HepG2 (cell line): ENCODE results near the gene IKZF3. TPM values are rescaled to one million over a fixed set of nuclear protein-coding genes. Genes with fewer than 3 reads are reported as not detected.

Experiments used
- CBFB ChIP-seq: sonication (generic); formaldehyde crosslinking; IDR thresholded peaks from 2 replicates; pipeline ENCODE4 v1.4.0; 2020; ENCODE audit warnings: missing genetic modification reagents
- CCDC6 ChIP-seq: sonication (generic); formaldehyde crosslinking; IDR thresholded peaks from 2 replicates; pipeline ENCODE4 v1.8.1; 2022; ENCODE audit warnings: mild to moderate bottlenecking, missing genetic modification reagents, moderate library complexity
- CHCHD3 ChIP-seq: sonication (generic); formaldehyde crosslinking; IDR thresholded peaks from 2 replicates; pipeline ENCODE4 v1.8.0; 2022; ENCODE audit warnings: mild to moderate bottlenecking, missing genetic modification reagents, moderate library complexity
- HOXA9 ChIP-seq: sonication (generic); formaldehyde crosslinking; IDR thresholded peaks from 2 replicates; pipeline ENCODE4 v1.8.1; 2022; ENCODE audit warnings: missing genetic modification reagents, mild to moderate bottlenecking, moderate library complexity, borderline replicate concordance
- SAFB2 ChIP-seq: sonication (generic); formaldehyde crosslinking; IDR thresholded peaks from 2 replicates; pipeline ENCODE4 v1.5.1; 2020; ENCODE audit warnings: missing genetic modification reagents, low read depth, mild to moderate bottlenecking, borderline replicate concordance
- SRF ChIP-seq: IDR thresholded peaks from 2 replicates; pipeline ENCODE4 v1.6.1; 2011; ENCODE audit warnings: mild to moderate bottlenecking, low read depth, low read length, moderate library complexity
- SSRP1 ChIP-seq: IDR thresholded peaks from 2 replicates; pipeline ENCODE4 v1.6.1; 2016; ENCODE audit warnings: control low read depth
- SYNCRIP ChIP-seq: fragments of 200-400 bp; formaldehyde crosslinking; IDR thresholded peaks from 2 replicates; pipeline ENCODE4 v1.6.1; 2018; ENCODE audit warnings: mild to moderate bottlenecking, low read depth, low read length; ENCODE audit not compliant: insufficient read depth
- TCF12 ChIP-seq, 2 experiments: fragments of 450-650 bp in 1 of 2; sonication (generic) in 1 of 2; formaldehyde crosslinking in 1 of 2; IDR thresholded peaks; 2 replicates each; pipeline versions ENCODE4 v1.6.1 to v1.8.0; 2017 to 2022; ENCODE audit warnings: antibody characterized with exemption in 1 of 2, mild to moderate bottlenecking in 1 of 2, missing genetic modification reagents in 1 of 2, moderate library complexity in 1 of 2
- THAP11 ChIP-seq: IDR thresholded peaks from 2 replicates; pipeline ENCODE4 v1.6.1; 2016; ENCODE audit warnings: missing biosample characterization, missing genetic modification reagents
- TP53 ChIP-seq: sonication (generic); formaldehyde crosslinking; conservative IDR thresholded peaks from 2 replicates; pipeline ENCODE4 v1.4.0; 2020; ENCODE audit warnings: missing genetic modification reagents
- YY1 ChIP-seq: IDR thresholded peaks from 2 replicates; pipeline ENCODE4 v1.6.1; 2011; ENCODE audit warnings: low read length, low read depth, moderate library complexity, mild to moderate bottlenecking; ENCODE audit not compliant: insufficient read depth, insufficient replicate concordance
- ZBTB10 ChIP-seq: sonication (generic); formaldehyde crosslinking; IDR thresholded peaks from 2 replicates; pipeline ENCODE4 v1.4.0; 2020; ENCODE audit warnings: missing genetic modification reagents, borderline replicate concordance
- ZGPAT ChIP-seq: IDR thresholded peaks from 2 replicates; pipeline ENCODE4 v1.6.1; 2016; ENCODE audit warnings: mild to moderate bottlenecking
- ZNF276 ChIP-seq: sonication (generic); formaldehyde crosslinking; IDR thresholded peaks from 2 replicates; pipeline ENCODE4 v1.4.0; 2020; ENCODE audit warnings: mild to moderate bottlenecking, low read depth, missing genetic modification reagents
- ZNF570 ChIP-seq: sonication (generic); formaldehyde crosslinking; IDR thresholded peaks from 2 replicates; pipeline ENCODE4 v1.4.0; 2020; ENCODE audit warnings: mild to moderate bottlenecking, missing genetic modification reagents, borderline replicate concordance
- ZNF644 ChIP-seq: IDR thresholded peaks from 2 replicates; pipeline ENCODE4 v1.6.1; 2016; ENCODE audit warnings: low read depth
- ZNF772 ChIP-seq: sonication (generic); formaldehyde crosslinking; IDR thresholded peaks from 2 replicates; pipeline ENCODE4 v1.5.0; 2020; ENCODE audit warnings: mild to moderate bottlenecking, missing genetic modification reagents
- polyA plus RNA-seq, 8 experiments: library from polyadenylated mRNA; depleted of rRNA in 3 of 8; stranded (reverse) in 7 of 8; unstranded in 1 of 8; fragments of >200 nt; fragmentation: Illumina TruSeq in 4 of 8; extraction: Trizol in 4 of 8; gene quantifications; 2 replicates each; pipeline versions ENCODE4 v1.2.1 to v1.2.3, GENCODE V29; 2011 to 2016; ENCODE audit warnings: low read depth in 4 of 8, missing spikeins in 1 of 8, mixed read lengths in 1 of 8; ENCODE audit not compliant: insufficient read depth in 1 of 8
- total RNA-seq, 5 experiments: library from RNA; depleted of rRNA; stranded (reverse); fragments of >200 nt; fragmentation: Illumina TruSeq; extraction: Trizol; gene quantifications; 2 replicates each; pipeline ENCODE4 v1.2.3, GENCODE V29; 2016; ENCODE audit warnings: low read depth in 1 of 5
- TF ChIP-seq, protein P1 (sequence below): fragments of 450-650 bp; IDR thresholded peaks from 2 replicates; pipeline ENCODE4 v1.6.1; 2017; ENCODE audit warnings: mild to moderate bottlenecking

The IKZF3 gene
- total and polyA plus RNA-seq, 2 of the 13 experiments (the other 11 are each of a cell fraction or from before 2014, with no cell fraction given), result not detected

DNA sequence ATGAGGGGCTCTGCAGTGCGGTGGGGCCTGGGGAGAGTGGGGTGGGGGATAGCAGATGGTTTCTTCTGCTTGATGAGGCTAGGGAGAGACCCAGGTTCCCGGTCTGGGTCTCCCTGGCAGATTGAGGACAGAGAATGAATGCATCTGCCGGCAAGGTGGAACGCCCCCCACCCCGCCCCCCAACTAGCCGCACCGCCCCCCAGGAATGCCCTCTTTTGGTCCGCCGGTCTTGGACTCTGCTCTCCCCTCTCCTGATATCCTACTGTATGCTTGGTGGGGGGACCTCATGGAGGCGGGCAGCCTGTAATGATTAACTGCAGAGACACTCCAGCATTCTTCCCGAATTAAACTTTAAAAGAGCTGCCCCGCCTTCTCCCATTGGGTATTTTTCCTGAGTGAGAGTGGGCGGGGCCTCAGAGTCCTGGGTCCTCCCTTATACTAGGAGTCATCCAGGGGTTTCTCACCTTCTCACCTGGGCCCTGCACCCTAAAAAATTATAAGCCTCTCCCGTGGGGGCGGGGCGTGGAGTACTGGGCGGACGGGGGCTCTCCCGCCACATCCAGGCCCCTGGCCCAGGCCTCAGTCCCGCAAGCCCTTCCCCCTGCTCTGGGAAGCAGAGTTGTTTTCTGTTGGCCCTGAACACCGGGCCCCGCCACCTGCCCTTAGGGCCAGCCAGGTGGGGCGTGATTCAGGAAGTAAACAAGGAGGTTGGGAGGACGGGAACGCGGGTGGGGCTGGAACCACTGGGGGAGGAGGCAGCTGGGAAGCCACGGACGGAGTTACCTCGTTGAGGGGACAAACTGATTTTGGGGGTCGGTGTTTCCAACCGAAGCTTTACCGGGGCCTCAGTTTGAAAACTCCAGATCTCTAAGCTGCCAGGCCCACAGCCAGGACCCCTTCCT, 124.9 kb downstream of the IKZF3 start (continued):
- 0 out of 2 replicates have a peak, but pooled peaks have one; percentile 87 for TF ChIP-seq SSRP1 (CRISPR knock-in tag)
- TF ChIP-seq SYNCRIP, result no peak
- TF ChIP-seq ZNF644 (CRISPR knock-in tag), result no peak
- TF ChIP-seq ZBTB10 (CRISPR knock-in tag), result peak; percentile 98
- TF ChIP-seq CHCHD3 (CRISPR knock-in tag), result 0 out of 2 replicates have a peak, but pooled peaks have one; percentile 6
- TF ChIP-seq TP53 (CRISPR knock-in tag), result 0 out of 2 replicates have a peak, but pooled peaks have one; percentile 76
- peak; percentile 30 for TF ChIP-seq YY1
- TF ChIP-seq TCF12 (IDR thresholded peaks at IDR 0.05), result no peak
- TF ChIP-seq TCF12 (CRISPR knock-in tag; IDR thresholded peaks at IDR 0.05), result 0 out of 2 replicates have a peak, but pooled peaks have one; percentile 63
- TF ChIP-seq THAP11 (CRISPR knock-in tag), result peak; percentile 68
- peak; percentile 96 for TF ChIP-seq ZGPAT (CRISPR knock-in tag)
- TF ChIP-seq SAFB2 (CRISPR knock-in tag), result no peak; the same call in 1 of the 2 replicates
- peak; percentile 95 for TF ChIP-seq SRF
- TF ChIP-seq HOXA9 (CRISPR knock-in tag), result no peak
- peak; percentile 60; the same call in 1 of the 2 replicates for TF ChIP-seq ZNF276 (CRISPR knock-in tag)
- peak; percentile 42; the same call in 1 of the 2 replicates for TF ChIP-seq CBFB (CRISPR knock-in tag)
- TF ChIP-seq, protein P1, sequence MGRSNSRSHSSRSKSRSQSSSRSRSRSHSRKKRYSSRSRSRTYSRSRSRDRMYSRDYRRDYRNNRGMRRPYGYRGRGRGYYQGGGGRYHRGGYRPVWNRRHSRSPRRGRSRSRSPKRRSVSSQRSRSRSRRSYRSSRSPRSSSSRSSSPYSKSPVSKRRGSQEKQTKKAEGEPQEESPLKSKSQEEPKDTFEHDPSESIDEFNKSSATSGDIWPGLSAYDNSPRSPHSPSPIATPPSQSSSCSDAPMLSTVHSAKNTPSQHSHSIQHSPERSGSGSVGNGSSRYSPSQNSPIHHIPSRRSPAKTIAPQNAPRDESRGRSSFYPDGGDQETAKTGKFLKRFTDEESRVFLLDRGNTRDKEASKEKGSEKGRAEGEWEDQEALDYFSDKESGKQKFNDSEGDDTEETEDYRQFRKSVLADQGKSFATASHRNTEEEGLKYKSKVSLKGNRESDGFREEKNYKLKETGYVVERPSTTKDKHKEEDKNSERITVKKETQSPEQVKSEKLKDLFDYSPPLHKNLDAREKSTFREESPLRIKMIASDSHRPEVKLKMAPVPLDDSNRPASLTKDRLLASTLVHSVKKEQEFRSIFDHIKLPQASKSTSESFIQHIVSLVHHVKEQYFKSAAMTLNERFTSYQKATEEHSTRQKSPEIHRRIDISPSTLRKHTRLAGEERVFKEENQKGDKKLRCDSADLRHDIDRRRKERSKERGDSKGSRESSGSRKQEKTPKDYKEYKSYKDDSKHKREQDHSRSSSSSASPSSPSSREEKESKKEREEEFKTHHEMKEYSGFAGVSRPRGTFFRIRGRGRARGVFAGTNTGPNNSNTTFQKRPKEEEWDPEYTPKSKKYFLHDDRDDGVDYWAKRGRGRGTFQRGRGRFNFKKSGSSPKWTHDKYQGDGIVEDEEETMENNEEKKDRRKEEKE, result no peak
- TF ChIP-seq CCDC6 (CRISPR knock-in tag), result no peak; the same call in 1 of the 2 replicates
- peak; percentile 89 for TF ChIP-seq ZNF772 (CRISPR knock-in tag)
- peak; percentile 85; the same call in 1 of the 2 replicates for TF ChIP-seq ZNF570 (CRISPR knock-in tag)
